Measurements from ENCODE around the gene CPT1B.
"Not testable (repeated sequence)": the region's sequence is repeated elsewhere in the genome, so short reads cannot be mapped to it uniquely, and the experiment has no call there.

The CPT1B gene

DNA sequence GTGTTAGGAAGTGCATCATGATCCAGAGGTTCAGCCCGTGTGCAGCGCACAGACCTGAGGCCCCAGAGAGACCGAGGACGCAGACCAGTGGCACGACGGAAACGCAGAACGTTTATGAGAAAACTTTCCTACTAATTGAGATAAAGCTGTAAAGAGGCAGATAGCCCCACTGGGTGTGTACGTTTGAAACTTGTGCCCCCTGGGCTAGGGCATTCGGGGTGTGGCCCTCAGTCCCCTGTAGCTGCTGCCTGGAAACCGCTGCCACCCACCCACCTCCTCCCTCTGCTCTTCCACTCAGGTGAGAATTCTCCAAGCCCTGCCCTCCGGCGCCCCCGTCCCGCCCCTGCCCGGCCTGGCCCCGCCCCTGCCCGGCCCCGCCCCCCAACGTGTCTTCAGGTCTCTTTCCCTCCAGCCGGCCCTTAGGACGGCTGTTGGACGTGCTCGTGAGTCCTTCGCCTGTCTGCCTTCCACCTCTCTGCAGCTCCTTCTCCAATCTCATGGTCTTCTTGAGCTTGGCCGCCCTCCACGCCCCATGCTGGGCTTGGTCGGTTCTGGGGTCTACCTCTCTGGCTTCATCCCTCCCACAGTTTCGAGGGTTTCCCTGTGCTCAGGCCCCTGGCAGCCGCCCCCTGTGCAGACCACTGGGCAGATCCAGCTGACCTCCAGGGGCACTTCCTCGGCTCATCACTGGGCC, 34.4 kb upstream of the CPT1B start:
- Mint-ChIP-seq H3K4me3 (no peak overlapping the region), H3K36me3 (no peaks in the 10 kb centered on the region), H3K27me3 (peaks cover 58% of the 10 kb centered on the region), H3K4me1 (peaks cover 10% of the 10 kb centered on the region), H3K27ac (no peak overlapping the region), H3K9me3 (no peaks in the 10 kb centered on the region)
- ATAC-seq = peak; percentile 42

DNA sequence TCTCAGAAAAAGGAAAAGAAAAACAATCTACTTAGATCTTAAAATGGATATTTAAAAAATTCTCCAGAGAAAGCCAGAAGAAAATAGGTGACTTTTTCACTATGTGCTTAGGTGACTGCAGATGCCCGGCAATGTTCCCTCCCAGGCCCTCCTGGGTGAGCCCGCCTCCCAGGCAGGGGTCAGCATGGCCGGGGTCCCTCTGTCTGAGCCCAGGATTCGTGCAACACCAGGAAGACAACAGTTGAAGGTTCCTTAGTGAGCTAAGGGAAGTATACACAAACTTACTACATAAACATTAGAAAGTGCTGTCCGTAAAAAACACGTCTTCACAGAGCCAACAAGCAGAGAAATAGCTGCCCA, 33.9 kb upstream of the CPT1B start:
- Mint-ChIP-seq H3K4me3 (no peak overlapping the region), H3K9me3 (no peaks in the 10 kb centered on the region), H3K4me1 (peaks cover 10% of the 10 kb centered on the region), H3K27me3 (peaks cover 64% of the 10 kb centered on the region), H3K36me3 (no peaks in the 10 kb centered on the region), H3K27ac (no peak overlapping the region)
- ATAC-seq = no peak

DNA sequence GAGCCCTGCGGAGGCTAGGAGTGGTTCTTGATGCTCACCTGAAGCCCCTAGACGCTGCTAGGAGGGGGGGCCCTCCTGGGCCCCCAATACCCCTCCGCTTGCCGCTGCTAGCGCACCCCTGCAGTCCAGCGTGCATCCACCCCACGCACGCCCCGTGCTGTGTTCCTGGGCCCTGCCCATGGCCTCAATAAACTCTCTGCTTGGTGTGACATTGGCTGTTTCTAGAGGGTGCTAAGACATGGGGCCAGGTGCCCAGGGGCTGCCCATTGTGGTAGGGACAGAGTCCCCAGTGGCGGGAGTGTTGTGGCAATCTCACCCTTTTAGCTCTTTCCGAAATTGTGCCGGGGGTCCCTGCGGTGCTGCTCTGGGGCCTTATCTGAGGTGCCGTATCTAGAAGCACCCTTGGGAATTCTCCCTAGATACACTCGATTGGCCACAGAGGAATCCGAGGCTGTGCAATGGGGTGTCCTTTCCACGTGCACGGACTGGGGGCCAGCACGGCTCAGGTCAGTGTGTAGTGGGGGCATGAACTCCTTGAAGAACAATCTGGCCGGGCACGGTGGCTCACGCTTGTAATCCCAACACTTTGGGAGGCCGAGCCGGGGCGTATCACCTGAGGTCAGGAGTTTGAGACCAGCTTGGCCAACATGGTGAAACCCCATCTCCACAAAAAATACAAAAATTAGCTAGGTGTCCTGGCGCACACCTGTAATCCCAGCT, 33.3 kb upstream of the CPT1B start:
- Mint-ChIP-seq H3K36me3 (no peaks in the 10 kb centered on the region), H3K4me1 (peaks cover 10% of the 10 kb centered on the region), H3K4me3 (no peak overlapping the region), H3K27me3 (peaks cover 70% of the 10 kb centered on the region), H3K9me3 (no peaks in the 10 kb centered on the region), H3K27ac (no peak overlapping the region)
- ATAC-seq = no peak

DNA sequence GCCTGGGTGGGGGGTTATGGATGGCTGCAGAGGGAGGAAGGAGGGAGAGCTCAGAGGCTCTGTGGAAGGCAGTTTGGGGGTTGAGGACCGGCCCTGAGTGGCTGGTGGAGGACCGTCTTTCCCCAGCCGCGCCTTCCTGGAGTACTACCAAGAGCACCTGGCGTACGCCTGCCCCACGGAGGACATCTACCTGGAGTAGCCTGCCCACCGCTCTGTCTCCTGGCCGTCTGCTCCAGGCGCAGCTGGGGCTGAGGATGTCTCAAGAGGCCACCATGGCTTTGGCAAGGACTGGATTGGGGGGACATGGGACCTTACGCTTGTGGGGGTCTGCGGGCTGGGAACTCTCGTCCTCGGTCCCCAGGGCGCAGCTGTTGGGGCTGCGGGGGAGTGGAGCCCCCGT, 32.4 kb upstream of the CPT1B start:
- Mint-ChIP-seq H3K4me1 (peaks cover 10% of the 10 kb centered on the region), H3K27ac (no peak overlapping the region), H3K4me3 (no peak overlapping the region), H3K36me3 (no peaks in the 10 kb centered on the region), H3K9me3 (no peaks in the 10 kb centered on the region), H3K27me3 (peaks cover 79% of the 10 kb centered on the region)
- no peak for ATAC-seq

DNA sequence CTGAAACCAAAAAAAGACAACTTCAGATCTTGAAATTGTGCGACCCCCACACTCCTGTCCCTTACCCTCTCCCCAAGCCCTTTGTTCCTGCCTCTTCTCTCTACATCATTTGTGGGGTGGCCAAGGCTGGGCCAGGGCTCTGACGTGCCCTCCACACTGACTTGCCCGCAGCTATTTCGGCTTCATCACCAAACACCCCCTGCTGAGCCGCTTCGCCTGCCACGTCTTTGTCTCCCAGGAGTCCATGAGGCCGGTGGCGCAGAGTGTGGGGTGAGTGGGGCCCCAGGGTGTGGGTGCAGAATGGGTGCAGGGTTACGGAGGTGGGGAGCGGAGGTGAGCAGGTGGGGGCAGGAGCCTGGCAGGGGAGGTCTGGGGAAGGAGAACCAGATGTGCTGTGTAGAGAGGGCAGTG, 31.8 kb upstream of the CPT1B start:
- Mint-ChIP-seq H3K36me3 (no peaks in the 10 kb centered on the region), H3K4me3 (no peak overlapping the region), H3K27ac (no peak overlapping the region), H3K27me3 (peaks cover 85% of the 10 kb centered on the region), H3K4me1 (peaks cover 10% of the 10 kb centered on the region), H3K9me3 (no peaks in the 10 kb centered on the region)
- ATAC-seq = peak; percentile 46

DNA sequence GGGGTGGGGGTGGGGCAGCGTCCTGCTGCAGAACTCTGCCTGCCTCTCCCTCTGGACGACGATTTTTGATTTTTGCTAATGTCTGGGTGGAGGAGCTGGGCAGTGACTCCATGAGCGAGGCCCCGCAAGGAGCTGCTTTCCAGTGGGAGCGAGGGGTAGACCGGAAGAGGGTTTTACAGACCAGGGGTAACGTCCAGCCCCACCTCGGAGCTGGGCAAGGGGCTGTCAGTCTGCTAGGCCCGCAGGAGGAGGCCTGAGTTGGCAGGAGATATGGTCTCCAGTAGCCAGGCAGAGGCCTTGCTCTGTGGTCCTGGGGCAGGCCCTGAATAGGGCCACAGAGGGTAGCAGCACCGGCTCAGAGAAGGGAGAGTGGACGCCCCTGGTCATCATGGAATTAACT, 31.4 kb upstream of the CPT1B start:
- Mint-ChIP-seq H3K9me3 (no peaks in the 10 kb centered on the region), H3K27me3 (peaks cover 89% of the 10 kb centered on the region)

DNA sequence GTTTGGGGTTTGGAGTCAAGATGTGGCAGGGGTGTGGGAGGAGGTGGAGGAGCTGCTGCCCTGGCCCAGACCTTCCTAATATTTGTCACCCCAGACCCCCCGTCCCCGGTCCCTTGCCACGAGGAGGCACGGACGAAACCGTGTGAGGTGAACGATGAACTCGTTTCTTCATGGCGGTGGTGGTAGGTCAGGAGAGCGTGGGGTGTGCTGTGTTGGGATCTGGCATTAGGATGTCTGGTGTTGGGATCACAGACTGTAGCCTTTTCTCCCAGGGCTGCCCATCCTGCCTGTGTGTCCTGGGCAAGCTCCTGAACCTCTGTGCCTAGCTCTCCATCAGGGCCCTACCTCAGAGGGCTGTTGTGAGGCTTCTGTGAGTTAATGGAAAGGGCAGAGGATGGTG, 30.8 kb upstream of the CPT1B start:
- Mint-ChIP-seq H3K4me3 (no peak overlapping the region), H3K27me3 (peaks cover 89% of the 10 kb centered on the region), H3K9me3 (no peaks in the 10 kb centered on the region), H3K4me1 (peaks cover 10% of the 10 kb centered on the region), H3K36me3 (no peaks in the 10 kb centered on the region), H3K27ac (no peak overlapping the region)
- no peak for ATAC-seq

More for the DNA sequence above, 31.4 kb upstream of the CPT1B start:
- Mint-ChIP-seq H3K27ac (no peak overlapping the region), H3K4me1 (peaks cover 10% of the 10 kb centered on the region), H3K36me3 (no peaks in the 10 kb centered on the region), H3K4me3 (no peak overlapping the region)
- ATAC-seq = no peak

DNA sequence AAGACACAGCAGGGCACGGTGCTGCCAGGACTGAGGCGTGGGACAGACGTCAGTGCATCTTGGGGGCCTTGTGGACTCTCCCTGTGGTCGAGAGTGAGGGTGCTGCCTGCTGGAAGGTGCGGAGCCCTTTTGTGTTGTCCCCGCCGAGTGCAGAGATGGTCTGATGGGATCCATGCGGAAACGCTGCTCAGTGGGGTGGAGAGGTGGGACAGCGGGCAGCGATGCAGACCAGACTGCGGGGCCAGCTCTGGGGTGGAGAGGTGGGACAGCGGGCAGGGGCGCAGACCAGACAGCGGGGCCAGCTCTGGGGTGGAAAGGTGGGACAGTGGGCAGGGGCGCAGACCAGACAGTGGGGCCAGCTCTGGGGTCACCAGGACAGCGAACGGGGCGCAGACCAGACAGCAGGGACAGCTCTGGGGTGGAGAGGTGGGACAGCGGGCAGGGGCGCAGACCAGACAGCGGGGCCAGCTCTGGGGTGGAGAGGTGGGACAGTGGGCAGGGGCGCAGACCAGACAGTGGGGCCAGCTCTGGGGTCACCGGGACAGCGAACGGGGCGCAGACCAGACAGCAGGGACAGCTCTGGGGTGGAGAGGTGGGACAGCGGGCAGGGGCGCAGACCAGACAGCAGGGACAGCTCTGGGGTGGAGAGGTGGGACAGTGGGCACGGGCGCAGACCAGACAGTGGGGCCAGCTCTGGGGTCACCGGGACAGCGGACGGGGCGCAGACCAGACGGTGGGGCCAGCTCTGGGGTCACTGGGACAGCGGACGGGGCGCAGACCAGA, 30.0 kb upstream of the CPT1B start:
- H3K4me1 Mint-ChIP-seq, H3K9me3 Mint-ChIP-seq, H3K36me3 Mint-ChIP-seq, H3K27ac Mint-ChIP-seq, ATAC-seq, H3K4me3 Mint-ChIP-seq: not testable (repeated sequence)
- peaks cover 88% of the 10 kb centered on the region for H3K27me3 Mint-ChIP-seq

DNA sequence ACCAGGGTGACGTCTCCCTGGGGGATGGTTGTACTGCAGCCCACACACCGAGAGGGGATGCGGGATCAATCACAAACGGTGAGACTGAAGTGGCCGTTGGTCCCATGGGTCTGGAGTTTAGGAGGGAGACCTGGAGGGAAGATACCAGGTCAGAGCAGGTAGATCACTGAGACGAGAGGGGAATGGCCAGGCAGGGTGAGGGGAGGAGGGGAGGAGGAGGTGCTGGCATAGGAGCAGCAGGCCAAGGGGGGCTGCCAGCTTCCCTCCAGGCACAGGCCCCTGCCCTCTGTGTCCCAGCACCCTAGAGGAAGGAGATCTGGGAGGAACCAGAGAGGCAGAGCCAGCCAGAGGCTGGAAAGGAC, 29.4 kb upstream of the CPT1B start:
- H3K9me3 Mint-ChIP-seq = no peaks in the 10 kb centered on the region
- H3K4me3 Mint-ChIP-seq = no peak overlapping the region
- ATAC-seq = no peak
- H3K4me1 Mint-ChIP-seq = peaks cover 3% of the 10 kb centered on the region
- H3K36me3 Mint-ChIP-seq = no peaks in the 10 kb centered on the region
- H3K27me3 Mint-ChIP-seq = peaks cover 88% of the 10 kb centered on the region
- no peak overlapping the region for H3K27ac Mint-ChIP-seq

DNA sequence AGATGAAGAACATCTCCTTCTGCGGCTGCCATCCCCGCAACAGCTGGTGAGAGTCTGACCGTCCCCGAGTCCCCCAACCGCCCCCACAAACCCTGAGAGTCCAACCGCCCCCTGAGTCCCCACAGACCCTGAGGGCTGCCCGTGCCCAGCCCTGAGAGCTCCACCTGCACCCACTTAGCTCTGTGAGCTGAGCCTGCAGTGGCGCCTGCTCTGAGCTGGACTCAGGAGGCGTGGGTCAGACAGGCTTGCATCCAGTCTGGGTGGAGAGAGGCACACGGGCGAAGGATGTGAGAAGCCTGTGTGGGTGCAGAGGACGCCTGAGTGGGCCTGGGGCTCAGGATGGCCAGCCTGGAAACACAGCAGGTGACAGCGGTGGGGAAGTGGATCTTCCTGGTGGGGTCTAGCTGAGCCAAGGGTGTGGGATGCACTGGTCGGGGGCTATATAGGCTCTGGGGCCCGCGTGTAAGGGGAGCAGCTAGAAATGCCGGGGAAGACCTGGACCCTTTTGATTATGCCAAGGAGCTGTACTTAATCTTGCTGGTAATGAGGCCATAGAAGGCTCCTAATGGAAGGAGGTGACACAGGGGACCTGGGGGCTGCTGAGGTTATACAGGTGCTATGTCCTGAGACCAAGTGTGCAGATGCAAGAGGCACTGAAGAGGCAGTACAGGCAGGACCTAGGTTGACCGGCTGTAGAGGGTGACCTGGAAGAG, 28.9 kb upstream of the CPT1B start:
- H3K4me3 Mint-ChIP-seq = no peak overlapping the region
- peaks cover 88% of the 10 kb centered on the region for H3K27me3 Mint-ChIP-seq
- no peaks in the 10 kb centered on the region for H3K4me1 Mint-ChIP-seq
- no peaks in the 10 kb centered on the region for H3K9me3 Mint-ChIP-seq
- no peak for ATAC-seq
- H3K36me3 Mint-ChIP-seq = no peaks in the 10 kb centered on the region
- H3K27ac Mint-ChIP-seq = no peak overlapping the region

DNA sequence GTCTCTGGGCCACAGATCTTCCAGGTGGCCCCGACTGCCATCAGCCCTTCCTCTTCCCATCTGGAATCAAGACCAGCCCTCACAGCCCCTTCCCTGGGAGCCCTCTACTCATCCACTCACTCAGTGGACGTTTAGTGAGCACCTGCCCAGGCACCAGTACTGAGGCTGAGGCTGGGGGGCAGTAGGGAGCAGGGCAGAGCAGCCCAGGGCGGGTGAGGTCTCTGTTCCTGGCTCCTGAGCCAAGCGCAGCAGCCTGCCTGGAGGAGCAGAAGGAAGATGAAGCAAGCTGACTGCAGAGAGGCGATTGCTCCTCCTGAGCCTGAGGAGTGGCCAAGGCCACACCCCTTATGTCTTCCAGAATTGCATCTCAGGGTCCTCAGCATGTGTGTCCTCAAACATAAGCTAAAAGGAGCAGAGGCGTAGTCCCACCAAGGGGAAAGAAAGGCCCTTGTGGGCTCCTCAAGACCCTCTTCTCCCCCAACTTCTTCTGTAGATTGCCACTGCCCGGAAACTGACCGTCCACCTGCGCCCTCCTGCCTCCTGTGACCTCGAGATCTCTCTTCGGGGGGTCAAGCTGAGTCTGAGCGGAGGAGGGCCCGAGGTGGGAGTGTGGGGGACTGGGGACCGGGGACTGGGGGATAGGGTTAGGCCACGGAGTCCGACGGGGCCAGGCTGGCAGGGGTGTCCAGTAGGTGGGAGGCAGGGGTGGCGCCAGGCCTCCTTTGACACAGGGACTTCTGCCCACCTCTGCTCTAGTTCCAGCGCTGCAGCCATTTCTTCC, 28.1 kb upstream of the CPT1B start:
- Mint-ChIP-seq H3K9me3 (no peaks in the 10 kb centered on the region), H3K27me3 (peaks cover 89% of the 10 kb centered on the region), H3K4me1 (no peaks in the 10 kb centered on the region), H3K36me3 (no peaks in the 10 kb centered on the region), H3K27ac (no peak overlapping the region), H3K4me3 (no peak overlapping the region)
- no peak for ATAC-seq

DNA sequence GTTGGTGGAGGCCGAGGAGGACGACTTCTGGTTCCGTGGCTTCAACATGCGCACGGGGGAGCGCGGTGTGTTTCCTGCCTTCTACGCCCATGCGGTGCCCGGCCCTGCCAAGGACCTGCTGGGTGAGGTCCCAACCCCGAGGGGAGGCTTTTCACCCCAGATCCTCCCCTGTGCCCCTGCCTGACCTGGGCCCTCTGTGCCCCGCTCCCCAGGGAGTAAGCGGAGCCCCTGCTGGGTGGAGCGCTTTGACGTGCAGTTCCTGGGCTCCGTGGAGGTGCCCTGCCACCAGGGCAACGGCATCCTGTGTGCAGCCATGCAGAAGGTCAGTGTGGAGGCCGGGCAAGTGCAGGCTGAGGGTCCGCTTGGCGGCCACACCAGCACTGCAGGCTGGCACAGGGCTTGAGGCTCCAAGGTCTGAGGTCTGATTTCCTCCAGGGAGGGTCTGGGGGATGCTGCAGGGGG, 27.4 kb upstream of the CPT1B start:
- Mint-ChIP-seq H3K36me3 (no peaks in the 10 kb centered on the region), H3K4me1 (no peaks in the 10 kb centered on the region), H3K27ac (no peak overlapping the region), H3K9me3 (no peaks in the 10 kb centered on the region), H3K4me3 (no peak overlapping the region), H3K27me3 (peaks cover 83% of the 10 kb centered on the region)
- ATAC-seq = no peak

DNA sequence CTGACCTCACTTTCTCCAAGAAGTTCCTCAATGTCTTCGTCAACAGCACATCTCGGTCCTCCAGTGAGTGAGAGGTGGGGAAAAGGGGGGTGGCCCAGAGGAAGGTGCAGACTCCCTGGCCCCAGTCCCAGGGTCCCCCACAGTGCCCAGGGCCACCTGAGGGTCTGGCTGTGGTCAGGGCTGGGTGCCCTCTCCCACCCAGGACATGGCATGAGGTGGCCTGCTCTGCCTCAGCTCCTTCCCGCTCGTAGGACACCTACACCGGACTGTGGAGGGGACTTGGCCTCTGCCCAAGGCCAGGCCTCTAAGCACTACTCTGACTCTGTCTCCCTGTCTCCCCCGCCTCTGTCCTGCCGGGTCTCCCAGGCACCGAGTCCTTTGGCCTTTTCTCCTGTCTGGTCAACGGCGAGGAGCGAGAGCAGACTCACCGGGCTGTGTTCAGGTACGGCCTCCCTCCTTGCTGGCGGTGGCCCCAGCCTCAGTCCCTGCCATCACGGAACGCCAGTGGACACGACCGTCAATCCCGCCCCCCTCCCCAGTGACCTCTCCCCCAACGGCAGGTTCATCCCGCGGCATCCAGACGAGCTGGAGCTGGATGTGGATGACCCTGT, 26.9 kb upstream of the CPT1B start:
- Mint-ChIP-seq H3K27me3 (peaks cover 81% of the 10 kb centered on the region), H3K4me3 (no peak overlapping the region), H3K36me3 (no peaks in the 10 kb centered on the region), H3K4me1 (no peaks in the 10 kb centered on the region), H3K27ac (no peak overlapping the region), H3K9me3 (no peaks in the 10 kb centered on the region)
- ATAC-seq = no peak

DNA sequence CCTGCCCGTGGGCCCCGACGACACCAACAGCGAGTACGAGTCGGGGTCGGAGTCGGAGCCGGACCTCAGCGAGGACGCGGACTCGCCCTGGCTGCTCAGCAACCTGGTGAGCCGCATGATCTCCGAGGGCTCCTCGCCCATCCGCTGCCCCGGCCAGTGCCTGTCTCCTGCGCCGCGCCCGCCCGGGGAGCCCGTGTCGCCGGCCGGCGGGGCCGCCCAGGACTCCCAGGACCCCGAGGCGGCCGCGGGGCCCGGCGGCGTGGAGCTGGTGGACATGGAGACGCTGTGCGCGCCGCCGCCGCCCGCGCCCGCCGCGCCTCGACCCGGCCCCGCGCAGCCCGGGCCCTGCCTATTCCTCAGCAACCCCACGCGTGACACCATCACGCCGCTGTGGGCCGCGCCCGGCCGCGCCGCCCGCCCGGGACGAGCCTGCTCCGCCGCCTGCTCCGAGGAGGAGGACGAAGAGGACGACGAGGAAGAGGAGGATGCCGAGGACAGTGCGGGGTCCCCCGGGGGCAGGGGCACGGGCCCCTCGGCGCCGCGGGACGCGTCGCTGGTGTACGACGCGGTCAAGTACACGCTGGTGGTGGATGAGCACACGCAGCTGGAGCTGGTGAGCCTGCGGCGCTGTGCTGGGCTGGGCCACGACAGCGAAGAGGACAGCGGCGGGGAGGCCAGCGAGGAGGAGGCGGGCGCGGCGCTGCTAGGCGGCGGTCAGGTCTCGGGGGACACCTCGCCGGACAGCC, 26.2 kb upstream of the CPT1B start:
- Mint-ChIP-seq H3K4me1 (peaks cover 4% of the 10 kb centered on the region), H3K9me3 (no peaks in the 10 kb centered on the region), H3K27me3 (peaks cover 81% of the 10 kb centered on the region), H3K27ac (no peak overlapping the region), H3K36me3 (no peaks in the 10 kb centered on the region), H3K4me3 (no peak overlapping the region)
- no peak for ATAC-seq
